PC-3 (cell line): ENCODE measurements around the gene PLXNB2. TPM values are rescaled to one million over a fixed set of nuclear protein-coding genes. Genes with fewer than 3 reads are reported as not detected.

ENCODE experiments used
- ATAC-seq: fragments of 200-7000 bp; cut with Tn5 transposase; 2 replicates; pipeline ENCODE4 v1.9.1; 2020; ENCODE audit warnings: mild to moderate bottlenecking, moderate library complexity
- BruUV-seq: library from RNA; stranded (reverse); fragments of 400-500 nt; replicated peaks from 2 replicates; lab custom pipeline; 2021; lab: Mats Ljungman, UMichigan
- CTCF ChIA-PET: fragments of 300-600 bp; sonication (Branson Sonifier 250); formaldehyde crosslinking; loops from one replicate; lab custom pipeline; 2022; ENCODE audit warnings: antibody characterized with exemption; lab: Charles Lee
- POLR2A ChIA-PET: fragments of 300-600 bp; sonication (Branson Sonifier 250); formaldehyde crosslinking; loops from one replicate; lab custom pipeline; 2022; ENCODE audit warnings: antibody characterized with exemption; ENCODE audit not compliant: unreplicated experiment; lab: Charles Lee
- DNase-seq: peaks from one replicate; pipeline ENCODE4 v3.0.0-alpha.2; 2015
- H2AFZ ChIP-seq: fragments of 300-600 bp; sonication (generic); 2 replicates; pipeline ENCODE4 v1.6.0; 2016; ENCODE audit warnings: antibody characterized with exemption, low read length
- H3F3A ChIP-seq: fragments of 300-600 bp; sonication (generic); one replicate; pipeline ENCODE4 v1.6.0; 2017; ENCODE audit warnings: antibody characterized with exemption, low read length, control low read depth, mild to moderate bottlenecking; ENCODE audit not compliant: unreplicated experiment
- H3K27ac ChIP-seq: fragments of 300-600 bp; sonication (generic); 2 replicates; pipeline ENCODE4 v1.5.1; 2016; ENCODE audit warnings: mild to moderate bottlenecking, low read length
- H3K27me3 ChIP-seq: fragments of 300-600 bp; sonication (generic); 2 replicates; pipeline ENCODE4 v1.6.1; 2016; ENCODE audit warnings: low read length, mixed read lengths
- H3K36me3 ChIP-seq: fragments of 300-600 bp; sonication (generic); 2 replicates; pipeline ENCODE4 v1.6.1; 2016; ENCODE audit warnings: low read depth, mixed run types, low read length, mixed read lengths
- H3K4me1 ChIP-seq: fragments of 300-600 bp; sonication (generic); 2 replicates; pipeline ENCODE4 v1.5.1; 2016; ENCODE audit warnings: low read length; ENCODE audit not compliant: insufficient read depth
- H3K4me2 ChIP-seq: fragments of 300-600 bp; sonication (generic); 2 replicates; pipeline ENCODE4 v1.6.0; 2016; ENCODE audit warnings: low read length
- H3K4me3 ChIP-seq: fragments of 300-600 bp; sonication (generic); 2 replicates; pipeline ENCODE4 v1.5.1; 2016; ENCODE audit warnings: mild to moderate bottlenecking, low read length, mixed read lengths
- H3K79me2 ChIP-seq: fragments of 300-600 bp; sonication (generic); 2 replicates; pipeline ENCODE4 v1.6.1; 2017; ENCODE audit warnings: low read length, mixed read lengths
- H3K9ac ChIP-seq: fragments of 300-600 bp; sonication (generic); 2 replicates; pipeline ENCODE4 v1.6.0; 2016; ENCODE audit warnings: mild to moderate bottlenecking, low read length
- H3K9me2 ChIP-seq: fragments of 300-600 bp; sonication (generic); replicated peaks from 2 replicates; pipeline ENCODE4 v1.6.1; 2016; ENCODE audit warnings: mixed run types, low read length, mixed read lengths
- H3K9me3 ChIP-seq: fragments of 300-600 bp; sonication (generic); 2 replicates; pipeline ENCODE4 v1.6.1; 2016; ENCODE audit warnings: low read length, mixed read lengths
- H4K20me1 ChIP-seq: fragments of 300-600 bp; sonication (generic); 2 replicates; pipeline ENCODE4 v1.6.1; 2016; ENCODE audit warnings: low read length, mixed read lengths
- CTCF ChIP-seq: fragments of 300-600 bp; sonication (generic); conservative IDR thresholded peaks from 2 replicates; pipeline ENCODE4 v1.5.1; 2017; ENCODE audit warnings: antibody characterized with exemption, low read depth, mild to moderate bottlenecking, low read length
- EZH2 ChIP-seq: fragments of 300-600 bp; sonication (generic); IDR thresholded peaks from one replicate; pipeline ENCODE4 v1.6.1; 2017; ENCODE audit warnings: antibody characterized with exemption, mild to moderate bottlenecking, low read length; ENCODE audit not compliant: unreplicated experiment
- EZH2phosphoT487 ChIP-seq: fragments of 300-600 bp; sonication (generic); IDR thresholded peaks from 2 replicates; pipeline ENCODE4 v1.6.1; 2018; ENCODE audit warnings: mild to moderate bottlenecking, antibody characterized with exemption, low read length, borderline replicate concordance
- intact Hi-C: fragments of 100-400 bp; cut with micrococcal nuclease; formaldehyde crosslinking; loops from 2 replicates; pipeline ENCODE4 v1.9.0; 2023
- total RNA-seq: library from RNA; depleted of rRNA; stranded (reverse); fragments of >200 nt; gene quantifications from 2 replicates; pipeline ENCODE4 v1.2.3, GENCODE V29; 2014

The PLXNB2 gene
- total RNA-seq, 1 experiment from 2014 or later = 68.2 TPM

DNA sequence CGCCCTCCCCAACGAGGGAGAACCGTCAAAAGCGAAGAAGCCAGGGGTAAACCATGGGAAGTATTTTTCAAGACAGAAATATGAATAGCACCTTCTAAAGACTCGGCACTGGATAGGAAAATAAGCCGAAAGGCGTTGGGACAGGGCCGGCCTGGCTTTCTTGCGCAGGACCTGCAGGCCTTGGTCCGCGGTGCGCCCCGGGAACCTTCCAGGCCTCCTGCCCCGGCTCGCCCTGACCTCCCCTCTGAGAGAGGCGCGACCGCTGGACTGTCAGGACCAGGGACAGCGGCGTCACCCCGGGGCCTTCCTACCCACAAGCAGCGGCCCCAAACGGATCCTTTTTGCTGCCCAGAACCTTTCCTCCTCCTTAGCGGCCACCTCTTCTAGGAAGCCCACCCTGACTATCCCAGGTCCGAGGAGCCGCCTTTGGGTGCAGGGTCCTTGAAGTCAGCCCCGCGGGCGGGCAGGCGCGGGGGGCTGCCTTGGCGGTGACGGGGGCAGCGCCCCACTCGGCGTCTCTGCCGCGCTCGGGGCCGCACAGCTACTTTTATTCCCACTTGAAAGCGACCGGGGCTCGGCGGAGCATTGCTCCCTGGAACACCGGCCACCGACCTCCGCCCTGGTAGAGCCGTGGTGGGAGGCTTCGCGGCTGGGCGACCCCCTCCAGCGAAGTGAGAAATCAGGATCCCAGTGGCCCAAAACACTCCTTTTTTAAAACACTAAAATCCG is 36.6 kb downstream of the PLXNB2 start:
- ATAC-seq = peak; percentile 54
- Histone ChIP-seq H3K4me2 (peak overlapping the region; percentile 95), H3K79me2 (no peaks in the 10 kb centered on the region), H3K4me3 (peak overlapping the region; percentile 68), H4K20me1 (no peaks in the 10 kb centered on the region), H3K36me3 (peaks cover 7% of the 10 kb centered on the region), H3K9me2 (no peaks in the 10 kb centered on the region), H2AFZ (peak overlapping the region; percentile 68), H3K9ac (0 out of 2 replicates have a peak overlapping the region, but pooled peaks have one; percentile 22), H3K4me1 (peaks cover 11% of the 10 kb centered on the region), H3K27me3 (no peaks in the 10 kb centered on the region), H3K9me3 (no peaks in the 10 kb centered on the region), H3K27ac (no peak overlapping the region), H3F3A (no peaks in the 10 kb centered on the region)
- DNase-seq = peak; percentile 54
- ChIA-PET CTCF (interaction anchor here (0.6 kb wide), 1 partner anchor 18 kb away, joined by 16 read pairs; no protein-coding TSS in a partner anchor), POLR2A (no interaction called here)
- no TSS peak for BruUV-seq
- TF ChIP-seq EZH2 (no peak), CTCF (no peak), EZH2phosphoT487 (no peak)
- intact Hi-C loops = loop anchor here (5.0 kb wide), 1 partner anchor 71 kb away; the partner anchor contains the start of gene PPP6R2

GRCh38 chr22:50269970-50270665 is 37.3 kb downstream of the PLXNB2 start, which contains the start of gene MAPK11:
Gene MAPK11 (minus strand): TSS chr22:50270380. CDS start chr22:50270292, 88 bp downstream.
- Histone ChIP-seq H3K9ac (0 out of 2 replicates have a peak within 1 kb of the TSS, but pooled peaks have one; percentile 22), H3K9me2 (no peaks in the 10 kb centered on the region), H3K4me1 (peaks cover 11% of the 10 kb centered on the region), H3K27ac (no peak within 1 kb of the TSS), H3K36me3 (peaks cover 2% of the 10 kb centered on the region; the same call in 1 of the 2 replicates), H3K4me3 (peak within 1 kb of the TSS; percentile 68), H3K9me3 (no peaks in the 10 kb centered on the region), H3K4me2 (peak within 1 kb of the TSS; percentile 95), H3K27me3 (no peaks in the 10 kb centered on the region), H4K20me1 (no peaks in the 10 kb centered on the region), H3K79me2 (no peaks in the 10 kb centered on the region), H3F3A (no peaks in the 10 kb centered on the region), H2AFZ (peak within 1 kb of the TSS; percentile 68)
- intact Hi-C loops = loop anchor here (5.0 kb wide), 1 partner anchor 72 kb away; the partner anchor contains the start of gene PPP6R2
- TF ChIP-seq EZH2phosphoT487 = no peak
- TF ChIP-seq EZH2 = no peak
- no peak for TF ChIP-seq CTCF
- ChIA-PET CTCF (no interaction called here), POLR2A (no interaction called here)
- ATAC-seq = peak; percentile 39
- BruUV-seq = no TSS peak
- peak; percentile 27 for DNase-seq
